ENCODE measurements around the gene DOK6. TPM values are rescaled to one million over a fixed set of nuclear protein-coding genes. Genes with fewer than 3 reads are reported as not detected.
A peak's percentile ranks its signal among the peaks of the same experiment; 100 is the strongest.

The DOK6 gene
- total and polyA plus RNA-seq, 2 of the 13 experiments (the other 11 are each of a cell fraction or from before 2014, with no cell fraction given), result 17.0 to 17.2 TPM

DNA sequence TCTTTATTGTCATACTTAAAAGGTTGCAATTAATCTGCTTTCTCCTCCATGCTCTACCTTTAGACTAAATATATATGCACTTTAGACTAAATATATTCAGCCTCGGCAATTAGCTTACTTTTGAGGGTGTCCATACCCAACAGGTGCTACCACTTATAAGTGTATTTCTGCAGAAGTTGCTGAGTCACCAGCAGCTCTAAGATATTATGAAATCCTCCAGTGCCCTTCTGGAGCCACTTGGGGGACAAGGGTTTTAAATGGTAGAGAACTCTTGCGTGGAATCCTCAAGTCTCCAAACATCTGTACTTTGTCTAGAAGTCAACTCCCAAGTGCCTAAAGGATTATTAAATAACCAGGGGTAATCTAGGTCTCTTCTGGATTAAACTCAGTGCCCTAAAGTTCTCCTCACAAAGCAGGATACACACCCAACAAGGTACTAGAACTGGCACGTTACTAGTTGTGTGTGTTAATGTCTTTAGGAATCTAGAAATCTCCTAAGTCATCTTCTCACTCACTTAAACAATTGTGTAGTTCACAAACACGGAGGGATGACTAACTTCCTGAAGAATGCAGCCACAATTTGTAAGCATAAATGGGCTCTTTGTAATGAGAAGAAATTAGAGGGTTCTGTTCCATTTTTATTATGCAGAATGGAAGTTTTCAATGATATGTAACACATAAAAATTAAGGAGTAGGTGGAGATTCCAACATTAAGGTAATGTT is 387.3 kb downstream of the DOK6 start (continued):
- peak; percentile 66 for TF ChIP-seq FOSL2 (CRISPR knock-in tag; IDR thresholded peaks at IDR 0.05)
- no peak for TF ChIP-seq ZNF761 (CRISPR knock-in tag; conservative IDR thresholded peaks at IDR 0.05)
- no peak for TF ChIP-seq CBX2 (IDR thresholded peaks at IDR 0.05; ENCODE audit: low read depth, low read length)
- no peak for TF ChIP-seq CBX2 (CRISPR knock-in tag; IDR thresholded peaks at IDR 0.05; ENCODE audit: low read depth)
- no peak for TF ChIP-seq ZNF20 (CRISPR knock-in tag; IDR thresholded peaks at IDR 0.05)

- POLR2A ChIA-PET, result no interaction called here
- peak overlapping the region; percentile 74 for H3K27ac ChIP-seq (ENCODE audit: extremely low read length, insufficient read depth, low read length)
- no peak overlapping the region; the same call in 1 of the 2 replicates for H3K4me2 ChIP-seq (ENCODE audit: low read depth, low read length)
- H3K4me1 ChIP-seq (ENCODE audit: insufficient read depth, low read length), result peaks cover 44% of the 10 kb centered on the region
- H3K4me3 ChIP-seq (replicated peaks in 1 of 3; ENCODE audit: insufficient read depth in 1 of 3, low read depth in 2 of 3, low read length in 3 of 3), result no peak overlapping the region
- DNase-seq (ENCODE audit: low spot score) (peak; percentile 97), FAIRE-seq (peak; percentile 59), ATAC-seq (peak; percentile 96)
- H3K36me3 ChIP-seq (replicated peaks in 1 of 2; ENCODE audit: control insufficient read depth in 1 of 2, insufficient read depth in 2 of 2, low read length in 2 of 2), result no peaks in the 10 kb centered on the region
- CTCF ChIA-PET (ENCODE audit: low intra/inter-chr PET ratio, low total read pairs), result no interaction called here
- no TSS peak for BruUV-seq (replicated peaks)
- H3K79me2 ChIP-seq (ENCODE audit: insufficient read depth, low read length), result no peaks in the 10 kb centered on the region
- WGBS (ENCODE audit: low lambda C conversion rate), result 8% methylated on average over 1 of the region's 1 CpG
- no peaks in the 10 kb centered on the region for H4K20me1 ChIP-seq (ENCODE audit: insufficient read depth, low read length)
- intact Hi-C loops (cut with micrococcal nuclease; ENCODE audit: unreplicated experiment) (loop anchor here (1.0 kb wide), 1 partner anchor 36 kb away; no protein-coding TSS in a partner anchor), in situ Hi-C loops (cut with HindIII; ENCODE audit: extremely low pct_ligation_motif_present, low pct_unique_long_range_greater_than_20kb) (loop anchor here (5.0 kb wide), 1 partner anchor 37 kb away; no protein-coding TSS in a partner anchor)
- no peaks in the 10 kb centered on the region for H3K27me3 ChIP-seq (ENCODE audit: control insufficient read depth in 1 of 2, insufficient read depth in 2 of 2, low read length in 2 of 2)
- no peak overlapping the region for H2AFZ ChIP-seq (ENCODE audit: low read length)
- peak overlapping the region; percentile 41 for H3K9ac ChIP-seq (ENCODE audit: insufficient read depth, low read depth, low read length)
- peaks cover 9% of the 10 kb centered on the region for H3K9me3 ChIP-seq (ENCODE audit: low read length)
- TF ChIP-seq PHF20 (CRISPR knock-in tag; IDR thresholded peaks at IDR 0.05), result no peak
- TF ChIP-seq KDM4B (CRISPR knock-in tag; IDR thresholded peaks at IDR 0.05), result 0 out of 2 replicates have a peak, but pooled peaks have one; percentile 24
- TF ChIP-seq ZMYM4 (CRISPR knock-in tag; IDR thresholded peaks at IDR 0.05), result peak; percentile 88
- peak; percentile 75 for TF ChIP-seq KDM6A (CRISPR knock-in tag; IDR thresholded peaks at IDR 0.05; ENCODE audit: low read depth)
- no peak for TF ChIP-seq NBN (conservative IDR thresholded peaks at IDR 0.05)
- TF ChIP-seq ZNF331 (CRISPR knock-in tag; IDR thresholded peaks at IDR 0.05), result peak; percentile 73; the same call in 1 of the 2 replicates
- TF ChIP-seq, protein P1, sequence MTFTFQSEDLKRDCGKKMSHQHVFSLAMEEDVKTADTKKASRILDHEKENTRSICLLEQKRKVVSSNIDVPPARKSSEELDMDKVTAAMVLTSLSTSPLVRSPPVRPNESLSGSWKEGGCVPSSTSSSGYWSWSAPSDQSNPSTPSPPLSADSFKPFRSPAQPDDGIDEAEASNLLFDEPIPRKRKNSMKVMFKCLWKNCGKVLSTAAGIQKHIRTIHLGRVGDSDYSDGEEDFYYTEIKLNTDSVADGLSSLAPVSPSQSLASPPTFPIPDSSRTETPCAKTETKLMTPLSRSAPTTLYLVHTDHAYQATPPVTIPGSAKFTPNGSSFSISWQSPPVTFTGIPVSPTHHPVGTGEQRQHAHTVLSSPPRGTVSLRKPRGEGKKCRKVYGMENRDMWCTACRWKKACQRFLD (CRISPR knock-in tag; IDR thresholded peaks at IDR 0.05; ENCODE audit: borderline replicate concordance), result no peak
- TF ChIP-seq PCBP2 (optimal IDR thresholded peaks at IDR 0.05; ENCODE audit: low read depth, low read length, poor library complexity, severe bottlenecking), result no peak
- TF ChIP-seq, protein P2, sequence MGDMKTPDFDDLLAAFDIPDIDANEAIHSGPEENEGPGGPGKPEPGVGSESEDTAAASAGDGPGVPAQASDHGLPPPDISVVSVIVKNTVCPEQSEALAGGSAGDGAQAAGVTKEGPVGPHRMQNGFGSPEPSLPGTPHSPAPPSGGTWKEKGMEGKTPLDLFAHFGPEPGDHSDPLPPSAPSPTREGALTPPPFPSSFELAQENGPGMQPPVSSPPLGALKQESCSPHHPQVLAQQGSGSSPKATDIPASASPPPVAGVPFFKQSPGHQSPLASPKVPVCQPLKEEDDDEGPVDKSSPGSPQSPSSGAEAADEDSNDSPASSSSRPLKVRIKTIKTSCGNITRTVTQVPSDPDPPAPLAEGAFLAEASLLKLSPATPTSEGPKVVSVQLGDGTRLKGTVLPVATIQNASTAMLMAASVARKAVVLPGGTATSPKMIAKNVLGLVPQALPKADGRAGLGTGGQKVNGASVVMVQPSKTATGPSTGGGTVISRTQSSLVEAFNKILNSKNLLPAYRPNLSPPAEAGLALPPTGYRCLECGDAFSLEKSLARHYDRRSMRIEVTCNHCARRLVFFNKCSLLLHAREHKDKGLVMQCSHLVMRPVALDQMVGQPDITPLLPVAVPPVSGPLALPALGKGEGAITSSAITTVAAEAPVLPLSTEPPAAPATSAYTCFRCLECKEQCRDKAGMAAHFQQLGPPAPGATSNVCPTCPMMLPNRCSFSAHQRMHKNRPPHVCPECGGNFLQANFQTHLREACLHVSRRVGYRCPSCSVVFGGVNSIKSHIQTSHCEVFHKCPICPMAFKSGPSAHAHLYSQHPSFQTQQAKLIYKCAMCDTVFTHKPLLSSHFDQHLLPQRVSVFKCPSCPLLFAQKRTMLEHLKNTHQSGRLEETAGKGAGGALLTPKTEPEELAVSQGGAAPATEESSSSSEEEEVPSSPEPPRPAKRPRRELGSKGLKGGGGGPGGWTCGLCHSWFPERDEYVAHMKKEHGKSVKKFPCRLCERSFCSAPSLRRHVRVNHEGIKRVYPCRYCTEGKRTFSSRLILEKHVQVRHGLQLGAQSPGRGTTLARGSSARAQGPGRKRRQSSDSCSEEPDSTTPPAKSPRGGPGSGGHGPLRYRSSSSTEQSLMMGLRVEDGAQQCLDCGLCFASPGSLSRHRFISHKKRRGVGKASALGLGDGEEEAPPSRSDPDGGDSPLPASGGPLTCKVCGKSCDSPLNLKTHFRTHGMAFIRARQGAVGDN (CRISPR knock-in tag; IDR thresholded peaks at IDR 0.05), result no peak
- 0 out of 2 replicates have a peak, but pooled peaks have one; percentile 32 for TF ChIP-seq GFI1 (CRISPR knock-in tag; IDR thresholded peaks at IDR 0.05; ENCODE audit: borderline replicate concordance)
- TF ChIP-seq PITX1 (CRISPR knock-in tag; IDR thresholded peaks at IDR 0.05), result 0 out of 2 replicates have a peak, but pooled peaks have one; percentile 44
These were observed 389.1 kb downstream of the DOK6 start for GRCh38 chr18:69789794-69790193.
